ENCODE data around the gene RFLNA.

The RFLNA gene

DNA sequence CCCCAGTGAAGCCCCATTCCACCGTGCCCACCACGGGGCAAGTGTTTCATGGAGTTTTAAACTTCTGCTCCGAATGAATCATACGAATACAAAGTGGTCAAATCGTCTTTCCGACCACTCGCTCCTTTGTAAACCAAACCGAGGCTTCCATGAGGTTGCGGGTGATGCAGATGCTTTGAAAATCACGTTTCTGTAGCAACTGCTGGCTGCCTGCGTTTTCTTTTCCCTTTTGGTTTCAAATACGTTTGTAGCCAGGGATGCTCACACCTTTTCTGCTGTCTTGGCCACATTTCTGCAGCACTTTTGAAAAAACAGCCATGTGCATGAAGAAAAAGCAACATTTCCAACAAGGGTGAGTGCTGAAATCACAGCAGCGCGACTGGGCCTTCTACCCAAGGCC, 33.7 kb downstream of the RFLNA start:
- Histone ChIP-seq H2AFZ (ENCODE audit: low read depth, low read length) (no peak overlapping the region), H4K20me1 (ENCODE audit: insufficient read depth, low read length) (no peaks in the 10 kb centered on the region), H3K27ac (ENCODE audit: low read length) (no peak overlapping the region), H3K9ac (ENCODE audit: low read length) (no peak overlapping the region), H3K4me3 (ENCODE audit: low read length) (no peak overlapping the region), H3K27me3 (ENCODE audit: low read depth, low read length) (no peaks in the 10 kb centered on the region), H3K36me3 (replicated peaks; ENCODE audit: low read depth, low read length) (peaks cover 63% of the 10 kb centered on the region), H3K4me1 (ENCODE audit: low read length) (no peaks in the 10 kb centered on the region), H3K79me2 (ENCODE audit: low read length) (no peaks in the 10 kb centered on the region), H3K9me3 (ENCODE audit: insufficient read depth, low read length) (peaks cover 10% of the 10 kb centered on the region), H3K4me2 (ENCODE audit: low read length) (no peak overlapping the region)
- TF ChIP-seq, protein P1, sequence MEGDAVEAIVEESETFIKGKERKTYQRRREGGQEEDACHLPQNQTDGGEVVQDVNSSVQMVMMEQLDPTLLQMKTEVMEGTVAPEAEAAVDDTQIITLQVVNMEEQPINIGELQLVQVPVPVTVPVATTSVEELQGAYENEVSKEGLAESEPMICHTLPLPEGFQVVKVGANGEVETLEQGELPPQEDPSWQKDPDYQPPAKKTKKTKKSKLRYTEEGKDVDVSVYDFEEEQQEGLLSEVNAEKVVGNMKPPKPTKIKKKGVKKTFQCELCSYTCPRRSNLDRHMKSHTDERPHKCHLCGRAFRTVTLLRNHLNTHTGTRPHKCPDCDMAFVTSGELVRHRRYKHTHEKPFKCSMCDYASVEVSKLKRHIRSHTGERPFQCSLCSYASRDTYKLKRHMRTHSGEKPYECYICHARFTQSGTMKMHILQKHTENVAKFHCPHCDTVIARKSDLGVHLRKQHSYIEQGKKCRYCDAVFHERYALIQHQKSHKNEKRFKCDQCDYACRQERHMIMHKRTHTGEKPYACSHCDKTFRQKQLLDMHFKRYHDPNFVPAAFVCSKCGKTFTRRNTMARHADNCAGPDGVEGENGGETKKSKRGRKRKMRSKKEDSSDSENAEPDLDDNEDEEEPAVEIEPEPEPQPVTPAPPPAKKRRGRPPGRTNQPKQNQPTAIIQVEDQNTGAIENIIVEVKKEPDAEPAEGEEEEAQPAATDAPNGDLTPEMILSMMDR (IDR thresholded peaks at IDR 0.05; ENCODE audit: low read depth, low read length): no peak
- no peak for TF ChIP-seq EZH2phosphoT487 (IDR thresholded peaks at IDR 0.05; ENCODE audit: low read depth)

DNA sequence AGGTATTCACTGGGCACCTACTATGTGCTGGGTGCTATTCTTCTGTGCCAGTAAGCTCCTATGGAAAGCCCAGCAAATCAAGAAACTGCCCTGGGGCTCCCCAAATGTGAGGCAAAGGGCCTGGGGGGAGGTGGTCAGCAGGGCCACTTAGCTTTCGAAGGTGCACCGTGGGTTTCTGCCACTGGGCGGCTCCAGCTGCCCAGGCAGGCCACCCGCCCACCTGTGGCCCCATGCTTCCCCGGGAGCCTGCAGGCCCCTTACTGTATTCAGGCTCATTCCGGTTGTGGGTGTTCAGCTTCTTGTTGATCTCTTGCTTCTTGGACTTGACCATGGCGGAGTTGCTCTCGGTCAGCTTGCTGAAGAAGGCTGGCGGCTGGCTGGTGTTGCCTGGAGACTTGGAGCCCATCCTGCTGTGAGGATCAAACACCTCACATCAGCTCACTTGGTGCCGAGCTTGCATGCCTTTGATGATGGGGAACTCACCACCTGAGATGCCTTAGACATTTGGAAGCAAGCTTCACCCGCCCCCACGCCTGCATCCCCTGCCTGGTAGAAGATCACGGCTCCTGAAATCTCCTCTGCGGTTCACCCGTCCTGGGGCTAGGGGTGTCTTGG, 37.3 kb downstream of the RFLNA start:
- no peak overlapping the region for H3K9ac ChIP-seq (ENCODE audit: low read length)
- TF ChIP-seq, protein P1 (IDR thresholded peaks at IDR 0.05; ENCODE audit: low read depth, low read length): 0 out of 2 replicates have a peak, but pooled peaks have one; percentile 9
- no peak for TF ChIP-seq EZH2phosphoT487 (IDR thresholded peaks at IDR 0.05; ENCODE audit: low read depth)
- H3K9me3 ChIP-seq (ENCODE audit: insufficient read depth, low read length): no peaks in the 10 kb centered on the region
- no peak overlapping the region for H2AFZ ChIP-seq (ENCODE audit: low read depth, low read length)
- H3K27me3 ChIP-seq (ENCODE audit: low read depth, low read length): no peaks in the 10 kb centered on the region
- peaks cover 49% of the 10 kb centered on the region for H3K36me3 ChIP-seq (replicated peaks; ENCODE audit: low read depth, low read length)
- no peaks in the 10 kb centered on the region for H4K20me1 ChIP-seq (ENCODE audit: insufficient read depth, low read length)
- H3K27ac ChIP-seq (ENCODE audit: low read length): no peak overlapping the region
- H3K4me1 ChIP-seq (ENCODE audit: low read length): no peaks in the 10 kb centered on the region
- no peak overlapping the region for H3K4me3 ChIP-seq (ENCODE audit: low read length)
- H3K4me2 ChIP-seq (ENCODE audit: low read length): no peak overlapping the region
- H3K79me2 ChIP-seq (ENCODE audit: low read length): no peaks in the 10 kb centered on the region

DNA sequence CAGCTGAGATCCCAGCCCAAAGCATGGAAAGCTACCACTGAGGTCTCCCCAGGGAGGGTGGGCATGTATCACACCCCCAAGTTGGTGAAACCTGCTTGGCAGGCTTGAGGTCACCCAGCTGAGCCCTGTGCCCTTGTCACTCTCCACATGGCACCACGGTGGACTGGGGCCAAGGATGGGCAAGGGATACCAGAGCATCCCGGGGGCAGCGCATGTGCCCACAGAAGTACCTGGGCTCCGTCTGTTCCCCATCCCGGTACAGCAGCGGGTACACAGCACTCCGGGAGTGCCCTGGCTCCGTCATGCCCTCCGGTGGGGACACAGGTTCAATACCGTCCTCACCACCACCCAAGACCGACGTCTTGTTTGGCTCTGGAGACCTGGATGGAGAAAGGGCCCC, 38.0 kb downstream of the RFLNA start:
- Histone ChIP-seq H3K79me2 (ENCODE audit: low read length) (no peaks in the 10 kb centered on the region), H2AFZ (ENCODE audit: low read depth, low read length) (no peak overlapping the region), H3K9ac (ENCODE audit: low read length) (no peak overlapping the region), H3K4me1 (ENCODE audit: low read length) (no peaks in the 10 kb centered on the region), H3K4me2 (ENCODE audit: low read length) (no peak overlapping the region), H3K27ac (ENCODE audit: low read length) (no peak overlapping the region), H3K27me3 (ENCODE audit: low read depth, low read length) (no peaks in the 10 kb centered on the region), H3K9me3 (ENCODE audit: insufficient read depth, low read length) (no peaks in the 10 kb centered on the region), H3K4me3 (ENCODE audit: low read length) (no peak overlapping the region), H4K20me1 (ENCODE audit: insufficient read depth, low read length) (no peaks in the 10 kb centered on the region), H3K36me3 (replicated peaks; ENCODE audit: low read depth, low read length) (peaks cover 45% of the 10 kb centered on the region)
- TF ChIP-seq, protein P1 (IDR thresholded peaks at IDR 0.05; ENCODE audit: low read depth, low read length): no peak
- no peak for TF ChIP-seq EZH2phosphoT487 (IDR thresholded peaks at IDR 0.05; ENCODE audit: low read depth)

DNA sequence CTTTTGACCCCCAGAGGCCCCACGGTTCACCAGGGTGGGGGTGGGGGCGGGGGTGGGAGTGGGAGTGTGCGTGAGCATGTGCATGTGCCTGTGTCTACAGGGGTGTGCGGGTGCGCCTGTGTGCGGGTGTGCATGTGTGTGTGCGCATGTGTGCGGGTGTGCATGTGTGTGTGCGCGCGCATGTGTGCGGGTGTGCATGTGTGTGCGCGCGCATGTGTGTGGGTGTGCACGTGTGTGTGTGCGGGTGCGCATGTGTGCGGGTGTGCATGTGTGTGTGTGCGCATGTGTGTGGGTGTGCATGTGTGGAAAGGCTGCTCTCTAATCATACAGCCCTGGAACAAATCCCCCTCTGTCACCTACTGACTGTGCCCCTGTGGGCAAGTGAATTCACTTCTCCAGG, 38.8 kb downstream of the RFLNA start:
- TF ChIP-seq, protein P1 (IDR thresholded peaks at IDR 0.05; ENCODE audit: low read depth, low read length): no peak
- TF ChIP-seq EZH2phosphoT487 (IDR thresholded peaks at IDR 0.05; ENCODE audit: low read depth): no peak
- Histone ChIP-seq H3K36me3 (replicated peaks; ENCODE audit: low read depth, low read length) (peaks cover 38% of the 10 kb centered on the region), H3K9ac (ENCODE audit: low read length) (no peak overlapping the region), H3K4me3 (ENCODE audit: low read length) (no peak overlapping the region), H3K79me2 (ENCODE audit: low read length) (no peaks in the 10 kb centered on the region), H2AFZ (ENCODE audit: low read depth, low read length) (no peak overlapping the region), H3K27me3 (ENCODE audit: low read depth, low read length) (no peaks in the 10 kb centered on the region), H3K9me3 (ENCODE audit: insufficient read depth, low read length) (no peaks in the 10 kb centered on the region), H4K20me1 (ENCODE audit: insufficient read depth, low read length) (no peaks in the 10 kb centered on the region), H3K4me2 (ENCODE audit: low read length) (no peak overlapping the region), H3K4me1 (ENCODE audit: low read length) (no peaks in the 10 kb centered on the region), H3K27ac (ENCODE audit: low read length) (no peak overlapping the region)
